ENCODE data around the gene PCDHGC4.
A peak's percentile ranks its signal among the peaks of the same experiment; 100 is the strongest.

PCDHGC4 gene

DNA sequence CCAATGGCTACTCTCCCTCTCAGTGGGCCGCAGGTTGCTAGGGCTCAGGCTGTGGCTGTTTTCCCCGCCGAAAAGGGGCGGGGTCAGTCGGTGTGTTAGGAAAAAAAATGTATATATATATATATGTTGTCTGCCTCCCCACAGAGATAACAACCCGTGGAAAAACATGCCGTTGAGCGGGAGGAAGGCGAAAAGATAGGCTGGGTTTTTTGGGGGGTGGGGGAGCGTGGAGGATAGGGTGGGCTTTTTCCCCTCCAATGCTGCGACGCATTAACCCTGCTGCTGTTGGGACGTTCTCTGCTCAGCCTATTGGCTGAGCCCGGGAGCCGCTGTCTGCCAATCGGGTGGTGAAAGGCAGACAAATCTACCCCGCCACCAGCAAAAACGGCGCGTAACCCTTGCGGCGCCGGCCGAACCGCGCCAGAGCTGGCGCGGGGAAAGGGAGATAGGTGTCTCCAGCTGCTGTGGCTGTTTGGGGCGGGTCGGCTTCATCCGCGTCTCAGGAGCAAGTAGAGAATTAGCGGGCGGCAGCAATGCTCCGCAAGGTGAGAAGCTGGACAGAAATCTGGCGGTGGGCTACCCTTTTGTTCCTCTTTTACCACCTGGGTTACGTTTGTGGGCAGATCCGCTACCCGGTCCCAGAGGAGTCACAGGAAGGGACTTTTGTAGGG is at the start of gene PCDHGC4:
Gene PCDHGC4, plus strand, starts transcription at position 390 of the 671 bp plus-strand sequence. Its CDS starts 144 bp downstream, at position 534.
- DNase-seq = no peak

DNA sequence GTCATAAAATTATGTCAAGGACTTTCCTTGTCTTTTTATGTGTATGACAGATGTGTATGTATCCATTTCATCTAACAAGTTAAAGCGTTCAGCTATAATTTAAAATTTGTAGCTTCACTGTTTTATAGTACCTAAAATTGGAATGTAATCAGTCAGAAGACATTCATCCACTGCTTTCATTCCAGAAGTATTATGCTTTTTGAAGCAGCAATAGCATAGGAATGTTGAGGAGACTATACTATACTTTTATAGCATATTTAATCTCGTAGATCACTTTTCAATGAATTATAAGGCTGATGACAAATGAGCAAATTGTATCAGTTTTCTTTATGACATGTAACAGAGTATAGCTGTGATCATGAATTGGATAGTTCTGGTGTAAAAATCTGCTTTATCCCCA is 47.6 kb upstream of the PCDHGC4 start:
- no peak for DNase-seq

DNA sequence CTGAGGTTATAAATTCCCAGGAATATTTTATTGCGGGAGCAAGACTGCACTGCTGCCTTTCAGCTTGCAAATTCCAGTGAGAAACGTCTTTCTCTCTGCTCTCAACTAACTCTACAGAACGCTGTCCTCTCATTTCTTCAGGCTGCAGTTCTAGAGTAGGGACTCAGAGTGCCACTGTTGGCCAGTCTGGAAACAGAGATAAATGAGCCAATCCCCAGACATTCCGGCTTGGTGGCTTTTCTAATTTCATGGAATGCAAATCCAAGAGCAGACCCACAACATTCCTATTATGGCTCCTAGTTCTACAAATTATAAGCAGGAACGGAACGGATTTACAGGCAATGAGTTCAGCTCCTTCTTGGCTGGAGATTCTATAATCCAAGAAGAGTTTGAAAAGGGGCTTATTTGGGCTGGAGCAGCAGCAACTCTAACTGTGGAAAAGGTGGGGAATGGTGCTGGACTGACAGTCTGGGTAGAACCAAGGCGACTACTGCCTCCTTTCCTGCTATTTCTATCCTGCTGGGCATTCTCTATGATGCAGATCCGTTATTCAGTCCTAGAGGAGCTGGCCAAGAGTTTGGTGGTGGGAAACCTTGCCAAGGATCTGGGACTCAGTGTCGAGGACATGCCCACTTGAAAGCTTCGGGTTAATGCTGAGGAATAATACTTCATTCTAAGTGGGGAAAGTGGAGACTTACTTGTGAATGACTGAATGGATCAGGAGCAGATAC is 45.3 kb upstream of the PCDHGC4 start:
- no peak for DNase-seq

DNA sequence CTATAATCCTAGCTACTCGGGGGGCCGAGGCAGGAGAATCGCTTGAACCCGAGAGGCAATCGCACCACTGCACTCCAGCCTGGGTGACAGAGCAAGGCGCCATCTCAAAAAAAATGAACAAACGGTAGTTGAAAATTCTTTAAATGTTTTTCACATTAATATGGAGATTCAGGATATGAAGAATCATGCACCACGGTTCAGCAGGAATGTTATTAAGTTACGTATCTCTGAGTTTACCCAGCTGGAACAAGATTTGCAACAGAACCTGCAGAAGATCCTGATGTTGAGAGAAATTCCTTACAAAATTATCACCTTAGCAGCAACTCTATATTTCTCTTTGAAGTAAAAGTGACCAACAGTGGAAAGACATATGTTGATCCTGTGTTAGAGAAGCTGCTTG is 44.5 kb upstream of the PCDHGC4 start:
- no peak for DNase-seq

DNA sequence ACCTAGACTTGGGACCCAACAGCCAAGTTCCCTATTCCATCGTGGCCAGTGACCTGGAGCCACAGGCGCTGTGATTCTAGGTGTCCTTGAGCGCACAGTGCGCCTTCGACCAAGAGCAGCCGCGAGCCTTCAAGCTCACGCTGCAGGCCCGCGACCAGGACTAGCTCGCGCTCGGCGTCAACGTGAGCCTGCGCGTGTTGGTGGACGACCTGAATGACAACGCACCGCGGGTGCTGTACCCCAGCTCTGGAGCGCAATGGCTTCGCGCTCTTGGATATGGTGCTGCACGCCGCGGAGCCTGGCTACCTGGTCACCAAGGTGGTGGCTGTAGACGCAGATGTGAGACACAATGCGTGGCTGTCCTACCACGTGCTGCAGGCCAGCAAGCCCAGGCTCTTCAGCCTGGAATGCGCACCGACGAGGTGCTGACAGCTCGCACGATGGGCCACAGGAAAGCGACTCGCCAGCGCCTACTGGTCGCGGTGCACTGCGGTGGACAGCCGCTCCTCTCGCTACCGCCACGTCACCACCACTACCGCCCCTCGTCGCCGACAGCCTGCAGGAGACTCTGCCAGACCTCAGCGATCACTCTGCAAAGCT is 43.2 kb upstream of the PCDHGC4 start:
- DNase-seq = no peak

DNA sequence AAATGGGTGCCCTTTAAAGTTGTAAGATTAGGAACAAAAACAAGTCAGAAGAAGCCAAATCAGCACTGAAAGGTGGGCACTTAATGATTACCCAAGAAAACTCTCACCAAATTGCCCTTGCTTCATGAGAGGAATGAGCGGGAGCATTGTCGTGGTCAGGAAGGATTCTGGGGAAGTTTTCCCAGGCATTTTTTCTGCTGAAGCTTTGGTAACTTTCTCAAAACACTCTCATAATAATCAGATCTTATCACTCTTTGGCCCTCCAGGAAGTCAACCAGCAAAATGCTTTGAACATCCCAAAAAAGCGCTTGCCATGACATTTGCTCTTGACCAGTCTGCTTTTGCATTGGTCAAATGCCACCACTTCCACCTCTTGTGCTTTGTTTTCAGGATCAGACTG is 19.5 kb upstream of the PCDHGC4 start:
- no peak for DNase-seq

DNA sequence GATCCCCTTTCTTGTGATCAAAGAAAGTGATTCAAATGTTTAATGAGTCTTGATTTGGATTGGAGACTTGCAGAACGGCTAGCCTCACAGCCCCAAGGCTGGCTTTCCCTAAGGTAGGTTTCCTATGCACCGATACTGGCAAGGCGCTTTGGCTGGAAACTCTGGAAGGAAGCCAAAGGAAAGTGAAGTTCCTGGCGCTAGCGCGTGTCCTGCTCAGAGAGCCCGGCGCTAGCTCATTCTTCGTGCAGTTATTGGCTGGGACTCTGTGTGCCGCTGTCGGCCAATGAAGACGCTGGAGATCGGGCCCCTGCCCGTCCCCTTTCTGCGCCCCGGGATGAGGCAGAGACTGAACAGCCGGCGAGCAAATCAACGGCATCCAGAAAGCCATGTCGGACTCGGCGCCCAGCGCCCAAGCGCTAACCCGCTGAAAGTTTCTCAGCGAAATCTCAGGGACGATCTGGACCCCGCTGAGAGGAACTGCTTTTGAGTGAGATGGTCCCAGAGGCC is 9.2 kb upstream of the PCDHGC4 start, which contains the start of gene PCDHGC3:
Gene PCDHGC3, plus strand, starts transcription at position 342 of the 507 bp plus-strand sequence. Its CDS starts 151 bp downstream, at position 493.
- peak; percentile 23 for DNase-seq

DNA sequence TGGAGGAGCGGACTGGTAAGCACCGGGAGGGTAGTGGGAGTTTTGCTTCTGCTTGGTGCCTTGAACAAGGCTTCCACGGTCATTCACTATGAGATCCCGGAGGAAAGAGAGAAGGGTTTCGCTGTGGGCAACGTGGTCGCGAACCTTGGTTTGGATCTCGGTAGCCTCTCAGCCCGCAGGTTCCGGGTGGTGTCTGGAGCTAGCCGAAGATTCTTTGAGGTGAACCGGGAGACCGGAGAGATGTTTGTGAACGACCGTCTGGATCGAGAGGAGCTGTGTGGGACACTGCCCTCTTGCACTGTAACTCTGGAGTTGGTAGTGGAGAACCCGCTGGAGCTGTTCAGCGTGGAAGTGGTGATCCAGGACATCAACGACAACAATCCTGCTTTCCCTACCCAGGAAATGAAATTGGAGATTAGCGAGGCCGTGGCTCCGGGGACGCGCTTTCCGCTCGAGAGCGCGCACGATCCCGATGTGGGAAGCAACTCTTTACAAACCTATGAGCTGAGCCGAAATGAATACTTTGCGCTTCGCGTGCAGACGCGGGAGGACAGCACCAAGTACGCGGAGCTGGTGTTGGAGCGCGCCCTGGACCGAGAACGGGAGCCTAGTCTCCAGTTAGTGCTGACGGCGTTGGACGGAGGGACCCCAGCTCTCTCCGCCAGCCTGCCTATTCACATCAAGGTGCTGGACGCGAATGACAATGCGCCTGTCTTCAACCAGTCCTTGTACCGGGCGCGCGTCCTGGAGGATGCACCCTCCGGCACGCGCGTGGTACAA is 8.5 kb upstream of the PCDHGC4 start:
- no peak for DNase-seq

DNA sequence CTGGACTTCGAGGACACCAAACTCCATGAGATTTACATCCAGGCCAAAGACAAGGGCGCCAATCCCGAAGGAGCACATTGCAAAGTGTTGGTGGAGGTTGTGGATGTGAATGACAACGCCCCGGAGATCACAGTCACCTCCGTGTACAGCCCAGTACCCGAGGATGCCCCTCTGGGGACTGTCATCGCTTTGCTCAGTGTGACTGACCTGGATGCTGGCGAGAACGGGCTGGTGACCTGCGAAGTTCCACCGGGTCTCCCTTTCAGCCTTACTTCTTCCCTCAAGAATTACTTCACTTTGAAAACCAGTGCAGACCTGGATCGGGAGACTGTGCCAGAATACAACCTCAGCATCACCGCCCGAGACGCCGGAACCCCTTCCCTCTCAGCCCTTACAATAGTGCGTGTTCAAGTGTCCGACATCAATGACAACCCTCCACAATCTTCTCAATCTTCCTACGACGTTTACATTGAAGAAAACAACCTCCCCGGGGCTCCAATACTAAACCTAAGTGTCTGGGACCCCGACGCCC is 7.7 kb upstream of the PCDHGC4 start:
- no peak for DNase-seq

DNA sequence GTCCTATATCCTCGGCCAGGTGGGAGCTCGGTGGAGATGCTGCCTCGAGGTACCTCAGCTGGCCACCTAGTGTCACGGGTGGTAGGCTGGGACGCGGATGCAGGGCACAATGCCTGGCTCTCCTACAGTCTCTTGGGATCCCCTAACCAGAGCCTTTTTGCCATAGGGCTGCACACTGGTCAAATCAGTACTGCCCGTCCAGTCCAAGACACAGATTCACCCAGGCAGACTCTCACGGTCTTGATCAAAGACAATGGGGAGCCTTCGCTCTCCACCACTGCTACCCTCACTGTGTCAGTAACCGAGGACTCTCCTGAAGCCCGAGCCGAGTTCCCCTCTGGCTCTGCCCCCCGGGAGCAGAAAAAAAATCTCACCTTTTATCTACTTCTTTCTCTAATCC is 7.0 kb upstream of the PCDHGC4 start:
- no peak for DNase-seq

DNA sequence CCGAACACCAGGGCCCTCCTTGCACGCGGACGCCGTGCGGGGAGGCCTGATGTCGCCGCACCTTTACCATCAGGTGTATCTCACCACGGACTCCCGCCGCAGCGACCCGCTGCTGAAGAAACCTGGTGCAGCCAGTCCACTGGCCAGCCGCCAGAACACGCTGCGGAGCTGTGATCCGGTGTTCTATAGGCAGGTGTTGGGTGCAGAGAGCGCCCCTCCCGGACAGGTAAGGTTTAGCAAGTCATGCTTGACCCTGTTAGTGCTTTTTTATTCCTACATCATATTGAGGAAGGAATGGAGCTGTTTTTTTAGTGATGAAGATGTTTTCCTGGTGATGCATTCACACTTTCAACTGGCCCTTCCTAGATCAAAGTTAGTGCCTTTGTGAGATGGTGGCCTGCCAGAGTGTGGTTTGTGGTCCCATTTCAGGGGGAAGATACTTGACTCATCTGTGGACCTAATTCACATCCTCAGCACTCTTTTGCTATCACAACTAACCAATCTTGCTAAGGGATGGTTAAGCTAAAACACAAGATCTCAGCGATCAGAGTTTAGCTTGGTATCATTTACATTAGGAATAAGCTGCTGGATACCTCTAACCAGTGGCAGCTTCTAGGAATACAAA is 6.4 kb upstream of the PCDHGC4 start:
- no peak for DNase-seq

DNA sequence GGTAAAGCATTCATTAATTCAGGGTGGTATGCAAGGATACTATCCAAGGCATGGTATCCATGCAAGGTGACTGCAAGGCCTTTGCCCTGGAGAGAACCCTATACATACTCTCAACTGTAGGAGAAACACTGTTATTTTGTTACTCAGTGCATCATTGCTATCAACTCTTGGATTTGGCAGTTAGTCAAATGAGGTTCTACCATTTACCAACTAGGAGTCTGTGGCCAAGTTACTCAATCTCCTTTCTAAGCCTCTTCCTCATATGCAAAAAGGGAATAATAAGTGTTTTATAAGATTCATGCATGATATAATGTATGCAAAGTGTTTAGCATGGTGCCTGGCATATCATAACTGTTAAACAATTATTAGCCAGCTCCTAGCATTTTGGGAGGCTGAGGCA is 5.1 kb upstream of the PCDHGC4 start:
- DNase-seq = no peak

DNA sequence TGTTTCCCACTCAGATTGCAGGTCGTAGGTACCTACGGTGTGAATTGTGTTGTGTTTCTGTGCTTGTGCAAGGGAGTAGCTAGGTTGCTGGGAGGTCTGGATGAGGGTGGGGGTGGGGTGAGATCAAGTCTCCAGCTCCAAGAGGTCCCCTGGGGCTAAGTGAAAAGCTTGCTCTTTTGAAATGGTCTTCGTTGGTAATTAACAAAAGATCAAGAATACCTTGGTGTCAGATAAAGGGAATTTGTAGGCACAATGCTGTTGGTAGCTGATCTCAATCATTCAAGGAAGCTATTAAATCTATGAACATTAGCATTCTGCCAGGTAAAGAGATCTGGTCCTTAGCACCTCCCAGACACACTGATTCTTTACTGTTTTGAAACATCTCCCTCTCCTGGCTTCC is 928 bp upstream of the PCDHGC4 start:
- DNase-seq = no peak

DNA sequence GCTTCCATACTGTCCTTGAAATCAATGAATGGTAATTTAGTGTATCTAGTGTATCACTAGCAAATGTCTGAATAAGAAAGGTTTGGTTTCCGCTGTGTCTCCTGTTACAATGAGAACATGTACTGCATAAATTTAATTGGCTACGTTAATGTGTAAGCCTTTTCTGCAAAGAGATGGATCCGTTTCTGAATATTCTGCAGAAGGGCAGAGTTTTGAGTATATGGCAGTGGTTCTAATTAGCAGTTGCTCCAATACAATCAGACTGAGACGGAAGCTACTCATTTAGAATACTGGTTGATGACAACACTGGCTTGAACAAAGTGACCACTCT is 555 bp upstream of the PCDHGC4 start:
- no peak for DNase-seq

DNA sequence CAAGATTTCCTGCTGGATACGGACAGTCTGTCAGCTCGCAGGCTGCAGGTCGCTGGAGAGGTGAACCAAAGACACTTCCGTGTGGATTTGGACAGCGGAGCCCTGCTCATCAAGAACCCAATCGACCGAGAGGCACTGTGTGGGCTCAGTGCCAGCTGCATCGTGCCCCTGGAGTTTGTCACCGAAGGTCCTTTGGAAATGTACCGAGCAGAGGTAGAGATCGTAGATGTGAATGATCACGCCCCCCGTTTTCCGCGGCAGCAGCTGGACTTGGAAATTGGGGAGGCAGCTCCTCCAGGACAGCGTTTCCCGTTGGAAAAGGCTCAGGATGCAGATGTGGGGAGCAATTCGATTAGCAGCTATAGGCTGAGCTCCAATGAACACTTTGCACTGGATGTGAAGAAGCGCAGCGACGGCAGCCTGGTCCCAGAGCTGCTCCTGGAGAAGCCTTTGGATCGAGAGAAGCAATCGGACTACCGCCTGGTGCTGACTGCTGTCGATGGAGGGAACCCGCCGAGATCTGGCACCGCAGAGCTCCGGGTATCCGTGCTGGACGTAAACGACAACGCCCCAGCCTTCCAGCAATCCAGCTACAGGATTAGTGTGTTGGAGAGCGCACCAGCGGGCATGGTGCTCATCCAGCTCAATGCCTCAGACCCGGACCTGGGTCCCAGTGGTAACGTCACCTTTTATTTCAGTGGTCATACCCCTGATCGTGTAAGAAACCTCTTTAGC is 658 bp downstream of the PCDHGC4 start:
- DNase-seq = no peak

DNA sequence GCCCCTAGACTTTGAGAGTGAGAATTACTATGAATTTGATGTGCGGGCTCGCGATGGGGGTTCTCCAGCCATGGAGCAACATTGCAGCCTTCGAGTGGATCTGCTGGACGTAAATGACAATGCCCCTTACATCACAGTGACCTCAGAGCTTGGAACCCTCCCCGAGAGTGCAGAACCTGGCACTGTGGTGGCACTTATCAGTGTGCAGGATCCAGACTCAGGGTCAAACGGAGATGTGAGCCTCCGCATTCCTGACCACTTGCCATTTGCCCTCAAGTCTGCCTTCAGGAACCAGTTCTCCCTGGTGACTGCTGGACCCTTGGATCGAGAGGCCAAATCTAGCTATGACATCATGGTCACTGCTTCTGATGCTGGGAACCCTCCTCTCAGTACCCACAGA is 1.3 kb downstream of the PCDHGC4 start:
- DNase-seq = no peak

DNA sequence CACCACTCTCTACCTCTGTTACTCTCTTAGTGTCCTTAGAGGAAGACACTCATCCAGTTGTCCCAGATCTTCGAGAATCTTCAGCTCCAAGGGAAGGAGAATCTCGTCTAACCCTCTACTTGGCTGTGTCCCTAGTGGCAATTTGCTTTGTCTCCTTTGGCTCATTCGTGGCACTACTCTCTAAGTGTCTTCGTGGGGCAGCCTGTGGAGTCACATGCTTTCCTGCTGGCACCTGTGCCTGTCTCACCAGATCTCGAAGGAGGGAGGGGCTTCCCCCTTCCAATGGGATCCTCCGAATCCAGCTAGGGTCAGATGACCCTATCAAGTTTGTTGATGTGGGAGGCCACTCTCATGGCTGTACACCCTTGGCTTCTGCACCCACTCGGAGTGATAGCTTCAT is 2.3 kb downstream of the PCDHGC4 start:
- DNase-seq = no peak

DNA sequence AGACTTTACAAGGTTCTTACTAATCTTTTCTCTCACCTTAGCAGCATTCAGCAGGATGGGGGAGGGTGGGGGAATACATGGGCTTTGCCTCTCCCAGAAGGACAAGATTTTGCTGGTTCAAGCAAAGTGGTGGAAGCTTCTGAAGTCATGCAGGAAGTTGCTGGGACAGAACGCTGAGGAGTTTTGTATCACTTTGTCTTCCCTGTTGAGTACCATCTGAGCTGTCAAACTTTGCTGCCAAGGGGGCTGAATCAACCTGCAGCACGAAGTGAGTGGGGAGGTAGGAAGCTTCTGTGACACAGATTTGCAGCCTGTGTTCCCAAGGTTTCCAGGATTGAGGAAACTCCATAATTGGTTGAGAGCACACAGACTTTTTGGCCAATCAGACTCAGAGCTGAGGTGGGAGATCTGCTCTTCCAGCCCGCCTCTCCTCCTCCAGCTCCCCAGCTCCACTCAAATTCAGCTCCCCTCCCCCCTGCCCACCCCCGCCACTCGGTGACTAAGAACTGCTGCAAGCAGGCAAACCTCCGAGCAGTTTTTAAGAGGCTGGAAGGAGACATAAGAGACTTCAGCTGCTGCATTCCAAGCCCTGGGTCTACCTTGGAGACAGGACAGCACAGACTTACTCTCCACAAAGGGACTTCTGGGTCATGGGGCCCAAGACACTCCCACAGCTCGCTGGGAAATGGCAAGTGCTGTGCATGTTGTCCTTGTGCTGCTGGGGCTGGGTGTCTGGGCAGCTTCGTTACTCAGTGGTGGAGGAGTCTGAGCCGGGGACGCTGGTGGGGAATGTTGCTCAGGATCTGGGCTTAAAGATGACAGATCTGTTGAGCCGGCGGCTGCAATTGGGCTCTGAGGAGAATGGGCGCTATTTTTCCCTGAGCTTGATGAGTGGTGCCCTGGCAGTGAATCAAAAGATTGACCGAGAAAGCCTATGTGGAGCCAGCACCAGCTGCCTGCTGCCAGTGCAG is 4.0 kb downstream of the PCDHGC4 start, which contains the start of gene PCDHGC5:
Gene PCDHGC5, plus strand, starts transcription at position 491 of the 971 bp plus-strand sequence. Its CDS starts 160 bp downstream, at position 651.
- no peak for DNase-seq

DNA sequence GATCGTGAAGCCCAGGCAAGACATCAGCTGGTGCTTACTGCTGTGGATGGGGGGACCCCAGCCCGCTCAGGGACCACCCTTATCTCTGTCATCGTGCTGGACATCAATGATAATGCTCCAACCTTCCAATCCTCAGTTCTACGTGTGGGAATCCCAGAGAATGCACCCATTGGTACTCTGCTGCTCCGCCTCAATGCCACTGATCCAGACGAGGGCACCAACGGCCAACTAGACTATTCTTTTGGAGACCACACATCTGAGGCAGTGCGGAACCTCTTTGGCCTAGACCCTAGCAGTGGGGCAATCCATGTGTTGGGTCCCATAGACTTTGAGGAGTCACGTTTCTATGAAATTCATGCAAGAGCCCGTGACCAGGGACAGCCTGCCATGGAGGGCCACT is 5.0 kb downstream of the PCDHGC4 start:
- DNase-seq = no peak

DNA sequence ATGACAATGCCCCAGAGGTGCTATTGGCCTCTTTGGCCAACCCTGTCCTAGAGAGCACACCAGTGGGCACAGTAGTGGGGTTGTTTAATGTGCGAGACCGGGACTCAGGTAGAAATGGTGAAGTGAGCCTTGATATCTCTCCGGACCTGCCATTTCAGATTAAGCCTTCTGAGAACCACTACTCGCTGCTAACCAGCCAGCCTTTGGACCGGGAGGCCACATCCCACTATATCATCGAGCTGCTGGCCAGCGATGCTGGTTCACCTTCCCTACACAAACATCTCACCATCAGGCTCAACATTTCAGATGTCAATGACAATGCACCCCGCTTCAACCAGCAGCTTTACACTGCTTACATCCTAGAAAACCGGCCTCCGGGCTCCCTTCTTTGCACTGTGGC is 5.4 kb downstream of the PCDHGC4 start:
- DNase-seq = no peak

All from CD4-positive, alpha-beta T cell treated with Interleukin-17A for 1 hour (primary cell).